Measurements from ENCODE around the gene PTH1R. TPM values are rescaled to one million over a fixed set of nuclear protein-coding genes. Genes with fewer than 3 reads are reported as not detected.

Gene PTH1R
- total RNA-seq, 1 experiment from 2014 or later: 1.0 TPM

DNA sequence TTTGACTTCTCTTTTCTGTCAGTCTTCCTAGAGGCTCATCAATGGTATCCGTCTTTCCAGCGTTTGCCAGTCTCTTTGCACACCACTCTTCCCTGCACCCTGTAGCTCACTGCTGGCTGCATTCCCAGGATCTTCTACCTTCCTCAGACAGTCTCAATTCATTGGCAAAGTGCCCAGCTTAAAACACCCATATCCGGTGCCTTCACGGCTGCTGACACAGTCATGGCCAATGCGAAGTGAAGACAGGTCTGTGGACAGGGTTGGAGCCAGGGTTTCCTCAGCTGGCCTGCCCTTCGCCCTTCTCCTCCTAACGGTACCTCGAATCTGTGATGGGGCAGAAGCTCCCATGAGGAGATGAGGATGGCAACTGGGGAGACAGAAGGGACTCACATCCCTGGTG, 36.1 kb downstream of the PTH1R start:
- H3K27me3 Mint-ChIP-seq (ENCODE audit: low read depth): peaks cover 2% of the 10 kb centered on the region; the same call in 1 of the 2 replicates
- H3K9ac ChIP-seq (ENCODE audit: extremely low read depth, insufficient read length, low read length): no peak overlapping the region
- peaks cover 3 to 5% of the 10 kb centered on the region in 2 experiments; a peak in 3 of 4 replicates for H3K4me1 Mint-ChIP-seq
- H3K27ac Mint-ChIP-seq: no peak overlapping the region
- no peaks in the 10 kb centered on the region for H3K9me3 ChIP-seq (ENCODE audit: control insufficient read depth, low read depth, low read length)
- H3K36me3 Mint-ChIP-seq (ENCODE audit: insufficient read depth in 1 of 3, low read depth in 3 of 3): peaks cover 17 to 19% (median 19%) of the 10 kb centered on the region in 3 experiments
- no peak for TF ChIP-seq CTCF (conservative IDR thresholded peaks at IDR 0.05)
- no peak overlapping the region for H2BK20ac ChIP-seq (ENCODE audit: low read depth, low read length, poor library complexity, severe bottlenecking)
- no peak overlapping the region for H3K27ac ChIP-seq (ENCODE audit: insufficient read length, low read depth, low read length)
- no peaks in the 10 kb centered on the region for H3K79me2 ChIP-seq (ENCODE audit: insufficient read depth, low read length)
- no peak overlapping the region for H3T11ph ChIP-seq (ENCODE audit: low read length)
- H3K18ac ChIP-seq (ENCODE audit: insufficient read length, low read depth, low read length): no peak overlapping the region
- H3K79me1 ChIP-seq (ENCODE audit: insufficient read depth, low read depth, low read length, poor library complexity, severe bottlenecking): no peaks in the 10 kb centered on the region
- no peak overlapping the region for H3K4me2 ChIP-seq (ENCODE audit: insufficient read depth, insufficient read length, low read length)
- no peak overlapping the region for H2BK5ac ChIP-seq (ENCODE audit: insufficient read length, low read length)
- peaks cover 5 to 8% of the 10 kb centered on the region in 2 experiments; a peak in 4 of 5 replicates for H3K9me3 Mint-ChIP-seq
- no peak overlapping the region for H2AFZ ChIP-seq (ENCODE audit: low read length)
- H2BK12ac ChIP-seq (ENCODE audit: insufficient read length, low read depth, low read length): no peak overlapping the region
- no peak overlapping the region for H3K4me3 Mint-ChIP-seq
- H2BK15ac ChIP-seq (ENCODE audit: low read depth, low read length): no peak overlapping the region
- H2AK5ac ChIP-seq (ENCODE audit: insufficient read length, low read length): no peak overlapping the region
- H4K91ac ChIP-seq (ENCODE audit: insufficient read length, low read depth, low read length): no peak overlapping the region
- no peaks in the 10 kb centered on the region for H3K23me2 ChIP-seq (ENCODE audit: insufficient read length, low read depth, low read length, poor library complexity, severe bottlenecking)
- H3K23ac ChIP-seq (ENCODE audit: insufficient read length, low read depth, low read length): no peak overlapping the region
- no peak overlapping the region for H3K56ac ChIP-seq (ENCODE audit: insufficient read length, low read depth, low read length)
- no peak overlapping the region for H3K14ac ChIP-seq (ENCODE audit: insufficient read depth, low read length)
- WGBS (ENCODE audit: extremely low coverage, insufficient read length, low lambda C conversion rate): no CpG with 5 or more reads among the region's 8 CpGs
- H3K27me3 ChIP-seq (ENCODE audit: insufficient read depth, low read length): no peaks in the 10 kb centered on the region
- no peak overlapping the region for H2BK120ac ChIP-seq (ENCODE audit: low read depth, low read length, poor library complexity, severe bottlenecking)
- H4K5ac ChIP-seq (ENCODE audit: insufficient read length, low read depth, low read length): no peak overlapping the region
- H4K20me1 ChIP-seq (ENCODE audit: control insufficient read depth, insufficient read depth, insufficient read length): no peaks in the 10 kb centered on the region
- no peak for DNase-seq
- H4K8ac ChIP-seq (replicated peaks; ENCODE audit: insufficient read length, low read depth, low read length): no peak overlapping the region
- no peaks in the 10 kb centered on the region for H3K4me1 ChIP-seq (ENCODE audit: insufficient read depth, low read length)
- H3K4ac ChIP-seq (ENCODE audit: low read depth, low read length): no peak overlapping the region

Data from H9 (cell line).